Endothelial cell (in vitro differentiated cells): ENCODE measurements around the gene MYO10. TPM values are rescaled to one million over a fixed set of nuclear protein-coding genes. Genes with fewer than 3 reads are reported as not detected.

Experiments
- DNase-seq: peaks from one replicate; pipeline ENCODE4 v3.0.0; 2021; ENCODE audit warnings: low spot score
- H3K27ac Mint-ChIP-seq: one replicate; pipeline ENCODE4 v1.8.0; 2021; ENCODE audit warnings: mixed read lengths, inconsistent platforms; ENCODE audit not compliant: unreplicated experiment
- H3K27me3 Mint-ChIP-seq: one replicate; pipeline ENCODE4 v1.8.0; 2021; ENCODE audit warnings: mild to moderate bottlenecking, moderate library complexity, mixed read lengths, inconsistent platforms; ENCODE audit not compliant: unreplicated experiment
- H3K36me3 Mint-ChIP-seq: one replicate; pipeline ENCODE4 v1.8.0; 2021; ENCODE audit warnings: mild to moderate bottlenecking, low read depth, mixed read lengths, inconsistent platforms; ENCODE audit not compliant: unreplicated experiment
- H3K4me1 Mint-ChIP-seq: one replicate; pipeline ENCODE4 v1.8.0; 2021; ENCODE audit warnings: mild to moderate bottlenecking, mixed read lengths, inconsistent platforms; ENCODE audit not compliant: unreplicated experiment
- H3K4me3 Mint-ChIP-seq: one replicate; pipeline ENCODE4 v1.8.0; 2021; ENCODE audit warnings: mild to moderate bottlenecking, mixed read lengths, inconsistent platforms; ENCODE audit not compliant: unreplicated experiment
- H3K9me3 Mint-ChIP-seq: one replicate; pipeline ENCODE4 v1.8.0; 2021; ENCODE audit warnings: mixed read lengths, inconsistent platforms; ENCODE audit not compliant: unreplicated experiment
- CTCF ChIP-seq: fragments of 200-600 bp; sonication (generic); IDR thresholded peaks from one replicate; pipeline ENCODE4 v1.5.0; 2021; ENCODE audit warnings: antibody characterized with exemption; ENCODE audit not compliant: unreplicated experiment
- total RNA-seq: library from RNA; stranded (reverse); fragmentation: NEBNext Ultra II Directional; extraction: Animal tissue kit (Norgen Biotek cat#: 25700); gene quantifications from one replicate; pipeline ENCODE4 v1.2.1, GENCODE V29; 2021; ENCODE audit not compliant: unreplicated experiment

Gene MYO10
- total RNA-seq, 1 donor from 2014 or later: 132 TPM

GRCh38 chr5:16726538-16726946 lies 209.5 kb downstream of the MYO10 start:
- no peaks in the 10 kb centered on the region for H3K9me3 Mint-ChIP-seq
- peaks cover 73% of the 10 kb centered on the region for H3K4me1 Mint-ChIP-seq
- TF ChIP-seq CTCF: no peak
- peaks cover 27% of the 10 kb centered on the region for H3K36me3 Mint-ChIP-seq
- peak overlapping the region; percentile 97 for H3K27ac Mint-ChIP-seq
- peak; percentile 31 for DNase-seq
- peak overlapping the region; percentile 42 for H3K4me3 Mint-ChIP-seq
- H3K27me3 Mint-ChIP-seq: peaks cover 22% of the 10 kb centered on the region

- H3K4me3 Mint-ChIP-seq: no peak overlapping the region
- H3K9me3 Mint-ChIP-seq: no peaks in the 10 kb centered on the region
- H3K4me1 Mint-ChIP-seq: peaks cover 77% of the 10 kb centered on the region
- peak overlapping the region; percentile 97 for H3K27ac Mint-ChIP-seq
- TF ChIP-seq CTCF: no peak
- H3K36me3 Mint-ChIP-seq: peaks cover 23% of the 10 kb centered on the region
- H3K27me3 Mint-ChIP-seq: peaks cover 19% of the 10 kb centered on the region
- DNase-seq: no peak
Measured at GRCh38 chr5:16725575-16725974, 210.5 kb downstream of the MYO10 start.

GRCh38 chr5:16723821-16724220 lies 212.3 kb downstream of the MYO10 start:
- Mint-ChIP-seq H3K4me1 (peaks cover 72% of the 10 kb centered on the region), H3K27ac (peak overlapping the region; percentile 73), H3K9me3 (no peaks in the 10 kb centered on the region), H3K27me3 (peaks cover 9% of the 10 kb centered on the region), H3K36me3 (peaks cover 22% of the 10 kb centered on the region), H3K4me3 (no peak overlapping the region)
- no peak for DNase-seq
- TF ChIP-seq CTCF: no peak

- H3K4me1 Mint-ChIP-seq: peaks cover 63% of the 10 kb centered on the region
- H3K27me3 Mint-ChIP-seq: peaks cover 4% of the 10 kb centered on the region
- peaks cover 28% of the 10 kb centered on the region for H3K36me3 Mint-ChIP-seq
Measured at GRCh38 chr5:16722097-16722495, 214.0 kb downstream of the MYO10 start.

More at GRCh38 chr5:16722097-16722495, 214.0 kb downstream of the MYO10 start:
- TF ChIP-seq CTCF: no peak
- no peaks in the 10 kb centered on the region for H3K9me3 Mint-ChIP-seq
- no peak for DNase-seq
- H3K27ac Mint-ChIP-seq: peak overlapping the region; percentile 19
- no peak overlapping the region for H3K4me3 Mint-ChIP-seq
